ENCODE results near the gene MCHR2.

Gene MCHR2

GRCh38 chr6:99960027-99960426 lies 34.0 kb downstream of the MCHR2 start:
- H3K36me3 Mint-ChIP-seq (ENCODE audit: low read depth) = no peaks in the 10 kb centered on the region
- H3K27me3 Mint-ChIP-seq (ENCODE audit: low read depth) = no peaks in the 10 kb centered on the region
- no peak overlapping the region for H3K4me3 Mint-ChIP-seq
- H3K27ac Mint-ChIP-seq = no peak overlapping the region
- H3K9me3 Mint-ChIP-seq = peaks cover 18% of the 10 kb centered on the region
- no peak for DNase-seq (ENCODE audit: low spot score)
- H3K4me1 Mint-ChIP-seq (ENCODE audit: low read depth) = no peaks in the 10 kb centered on the region

- H3K4me3 Mint-ChIP-seq = no peak overlapping the region
- DNase-seq (ENCODE audit: low spot score) = no peak
- H3K4me1 Mint-ChIP-seq (ENCODE audit: low read depth) = no peaks in the 10 kb centered on the region
Measured at GRCh38 chr6:99951016-99951805, 42.8 kb downstream of the MCHR2 start.

GRCh38 chr6:99946005-99946404 lies 48.0 kb downstream of the MCHR2 start:
- no peak for DNase-seq (ENCODE audit: low spot score)
- H3K9me3 Mint-ChIP-seq = no peaks in the 10 kb centered on the region
- no peak overlapping the region for H3K27ac Mint-ChIP-seq
- H3K4me3 Mint-ChIP-seq = no peak overlapping the region
- peaks cover 3% of the 10 kb centered on the region for H3K27me3 Mint-ChIP-seq (ENCODE audit: low read depth)
- no peaks in the 10 kb centered on the region for H3K36me3 Mint-ChIP-seq (ENCODE audit: low read depth)
- H3K4me1 Mint-ChIP-seq (ENCODE audit: low read depth) = no peaks in the 10 kb centered on the region

More at GRCh38 chr6:99951016-99951805, 42.8 kb downstream of the MCHR2 start:
- Mint-ChIP-seq H3K27ac (no peak overlapping the region), H3K9me3 (no peaks in the 10 kb centered on the region), H3K36me3 (ENCODE audit: low read depth) (no peaks in the 10 kb centered on the region), H3K27me3 (ENCODE audit: low read depth) (no peaks in the 10 kb centered on the region)

GRCh38 chr6:99943846-99944245 lies 50.2 kb downstream of the MCHR2 start:
- no peak for DNase-seq (ENCODE audit: low spot score)
- no peak overlapping the region for H3K27ac Mint-ChIP-seq
- H3K27me3 Mint-ChIP-seq (ENCODE audit: low read depth) = peaks cover 3% of the 10 kb centered on the region
- H3K9me3 Mint-ChIP-seq = no peaks in the 10 kb centered on the region
- no peak overlapping the region for H3K4me3 Mint-ChIP-seq
- H3K36me3 Mint-ChIP-seq (ENCODE audit: low read depth) = no peaks in the 10 kb centered on the region
- no peaks in the 10 kb centered on the region for H3K4me1 Mint-ChIP-seq (ENCODE audit: low read depth)

- no peaks in the 10 kb centered on the region for H3K9me3 Mint-ChIP-seq
- H3K4me3 Mint-ChIP-seq = no peak overlapping the region
- DNase-seq (ENCODE audit: low spot score) = no peak
- H3K27me3 Mint-ChIP-seq (ENCODE audit: low read depth) = peaks cover 3% of the 10 kb centered on the region
- H3K4me1 Mint-ChIP-seq (ENCODE audit: low read depth) = no peaks in the 10 kb centered on the region
- no peaks in the 10 kb centered on the region for H3K36me3 Mint-ChIP-seq (ENCODE audit: low read depth)
- no peak overlapping the region for H3K27ac Mint-ChIP-seq
Measured at GRCh38 chr6:99940582-99940981, 53.4 kb downstream of the MCHR2 start.

- Mint-ChIP-seq H3K27me3 (ENCODE audit: low read depth) (no peaks in the 10 kb centered on the region), H3K36me3 (ENCODE audit: low read depth) (no peaks in the 10 kb centered on the region), H3K4me1 (ENCODE audit: low read depth) (no peaks in the 10 kb centered on the region), H3K27ac (no peak overlapping the region), H3K4me3 (no peak overlapping the region), H3K9me3 (no peaks in the 10 kb centered on the region)
- DNase-seq (ENCODE audit: low spot score) = no peak
Measured at GRCh38 chr6:99933129-99933528, 60.9 kb downstream of the MCHR2 start.

- Mint-ChIP-seq H3K9me3 (no peaks in the 10 kb centered on the region), H3K36me3 (ENCODE audit: low read depth) (no peaks in the 10 kb centered on the region), H3K27me3 (ENCODE audit: low read depth) (peaks cover 4% of the 10 kb centered on the region), H3K27ac (no peak overlapping the region), H3K4me3 (no peak overlapping the region), H3K4me1 (ENCODE audit: low read depth) (no peaks in the 10 kb centered on the region)
- DNase-seq (ENCODE audit: low spot score) = no peak
Measured at GRCh38 chr6:99912657-99913056, 81.4 kb downstream of the MCHR2 start.

GRCh38 chr6:99905209-99906106 lies 88.6 kb downstream of the MCHR2 start:
- Mint-ChIP-seq H3K27ac (no peak overlapping the region), H3K9me3 (no peaks in the 10 kb centered on the region), H3K27me3 (ENCODE audit: low read depth) (peaks cover 2% of the 10 kb centered on the region), H3K4me3 (no peak overlapping the region), H3K4me1 (ENCODE audit: low read depth) (no peaks in the 10 kb centered on the region), H3K36me3 (ENCODE audit: low read depth) (no peaks in the 10 kb centered on the region)
- DNase-seq (ENCODE audit: low spot score) = no peak

GRCh38 chr6:99901596-99902384 lies 92.2 kb downstream of the MCHR2 start:
- Mint-ChIP-seq H3K4me3 (no peak overlapping the region), H3K27ac (no peak overlapping the region), H3K4me1 (ENCODE audit: low read depth) (no peaks in the 10 kb centered on the region), H3K27me3 (ENCODE audit: low read depth) (peaks cover 3% of the 10 kb centered on the region), H3K36me3 (ENCODE audit: low read depth) (no peaks in the 10 kb centered on the region), H3K9me3 (no peaks in the 10 kb centered on the region)
- no peak for DNase-seq (ENCODE audit: low spot score)

- Mint-ChIP-seq H3K4me3 (no peak overlapping the region), H3K27me3 (ENCODE audit: low read depth) (peaks cover 20% of the 10 kb centered on the region), H3K9me3 (no peaks in the 10 kb centered on the region), H3K27ac (no peak overlapping the region), H3K4me1 (ENCODE audit: low read depth) (peaks cover 4% of the 10 kb centered on the region), H3K36me3 (ENCODE audit: low read depth) (no peaks in the 10 kb centered on the region)
- no peak for DNase-seq (ENCODE audit: low spot score)
Measured at GRCh38 chr6:99894815-99895214, 99.2 kb downstream of the MCHR2 start.

- H3K36me3 Mint-ChIP-seq (ENCODE audit: low read depth) = no peaks in the 10 kb centered on the region
- H3K4me1 Mint-ChIP-seq (ENCODE audit: low read depth) = no peaks in the 10 kb centered on the region
- no peaks in the 10 kb centered on the region for H3K9me3 Mint-ChIP-seq
- no peak for DNase-seq (ENCODE audit: low spot score)
- H3K4me3 Mint-ChIP-seq = no peak overlapping the region
- no peak overlapping the region for H3K27ac Mint-ChIP-seq
- peaks cover 6% of the 10 kb centered on the region for H3K27me3 Mint-ChIP-seq (ENCODE audit: low read depth)
Measured at GRCh38 chr6:99887066-99887465, 107.0 kb downstream of the MCHR2 start.

- Mint-ChIP-seq H3K27me3 (ENCODE audit: low read depth) (peaks cover 2% of the 10 kb centered on the region), H3K4me1 (ENCODE audit: low read depth) (no peaks in the 10 kb centered on the region), H3K9me3 (no peaks in the 10 kb centered on the region), H3K27ac (no peak overlapping the region), H3K36me3 (ENCODE audit: low read depth) (no peaks in the 10 kb centered on the region), H3K4me3 (no peak overlapping the region)
- no peak for DNase-seq (ENCODE audit: low spot score)
Measured at GRCh38 chr6:99885051-99885450, 109.0 kb downstream of the MCHR2 start.

- no peak overlapping the region for H3K27ac Mint-ChIP-seq
- peaks cover 2% of the 10 kb centered on the region for H3K27me3 Mint-ChIP-seq (ENCODE audit: low read depth)
- no peaks in the 10 kb centered on the region for H3K9me3 Mint-ChIP-seq
- no peak for DNase-seq (ENCODE audit: low spot score)
- H3K4me1 Mint-ChIP-seq (ENCODE audit: low read depth) = no peaks in the 10 kb centered on the region
- no peak overlapping the region for H3K4me3 Mint-ChIP-seq
- no peaks in the 10 kb centered on the region for H3K36me3 Mint-ChIP-seq (ENCODE audit: low read depth)
Measured at GRCh38 chr6:99882128-99882702, 111.8 kb downstream of the MCHR2 start.
